Measurements from ENCODE around the gene NBEAL2. TPM values are rescaled to one million over a fixed set of nuclear protein-coding genes. Genes with fewer than 3 reads are reported as not detected.

The NBEAL2 gene
- total and polyA plus RNA-seq, 10 of the 15 experiments (the other 5 are each of a cell fraction or from before 2014, with no cell fraction given) = 0.07 to 127 (median 29.4) TPM

DNA sequence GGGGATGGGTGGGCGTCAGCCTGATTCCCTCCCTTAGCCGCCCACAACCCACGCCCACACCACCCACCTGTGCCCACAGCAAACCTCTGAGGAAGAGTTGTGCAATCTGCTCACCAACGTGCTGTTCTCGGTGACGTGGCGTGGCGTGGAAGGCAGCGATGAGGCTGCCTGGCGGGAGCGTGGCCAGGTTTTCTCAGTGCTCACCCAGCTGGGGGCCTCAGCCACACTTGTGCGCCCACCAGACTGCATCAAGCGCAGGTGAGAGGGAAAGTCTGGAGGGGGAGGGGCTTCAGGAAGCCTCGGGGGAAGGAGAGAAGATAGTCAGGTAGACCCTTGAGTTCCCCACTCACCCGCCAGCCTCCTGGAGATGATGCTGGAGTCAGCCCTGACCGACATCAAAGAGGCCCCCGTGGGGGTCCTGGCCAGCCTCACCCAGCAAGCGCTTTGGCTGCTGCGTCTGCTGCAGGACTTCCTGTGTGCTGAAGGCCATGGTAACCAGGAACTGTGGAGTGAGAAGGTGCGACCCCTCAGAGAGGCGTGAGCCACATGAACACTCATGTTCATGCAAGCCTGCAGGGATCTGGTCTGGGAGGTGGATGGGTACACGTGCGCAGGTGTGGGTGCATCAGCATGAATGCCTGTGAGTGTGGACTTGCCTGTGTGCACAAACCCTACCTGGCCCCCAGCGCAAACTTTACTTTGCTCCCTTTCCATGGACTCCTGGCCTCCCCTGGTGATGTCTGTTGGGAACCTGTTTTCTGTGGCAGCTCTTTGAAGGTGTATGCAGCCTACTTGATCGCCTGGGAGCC lies 21.7 kb downstream of the NBEAL2 start (continued):
- TF ChIP-seq CUX1 (IDR thresholded peaks at IDR 0.05; ENCODE audit: insufficient replicate concordance, low read depth, low read length) (no peak), NFXL1 (IDR thresholded peaks at IDR 0.05; ENCODE audit: borderline replicate concordance) (no peak), ZNF207 (IDR thresholded peaks at IDR 0.05; ENCODE audit: borderline replicate concordance) (no peak), ZBTB33 (IDR thresholded peaks at IDR 0.05) (no peak), ASH2L (IDR thresholded peaks at IDR 0.05; ENCODE audit: borderline replicate concordance, low read depth) (no peak), IRF5 (IDR thresholded peaks at IDR 0.05; ENCODE audit: borderline replicate concordance) (no peak)

Measured in GM12878 (cell line).